GM21447 (cell line): ENCODE results near the gene AUTS2.
A peak's percentile ranks its signal among the peaks of the same experiment; 100 is the strongest.

ENCODE experiments used
- ATAC-seq: cut with Tn5 transposase; IDR thresholded peaks from one replicate; pipeline ENCODE4 v1.9.1; 2021; ENCODE audit not compliant: unreplicated experiment

The AUTS2 gene

DNA sequence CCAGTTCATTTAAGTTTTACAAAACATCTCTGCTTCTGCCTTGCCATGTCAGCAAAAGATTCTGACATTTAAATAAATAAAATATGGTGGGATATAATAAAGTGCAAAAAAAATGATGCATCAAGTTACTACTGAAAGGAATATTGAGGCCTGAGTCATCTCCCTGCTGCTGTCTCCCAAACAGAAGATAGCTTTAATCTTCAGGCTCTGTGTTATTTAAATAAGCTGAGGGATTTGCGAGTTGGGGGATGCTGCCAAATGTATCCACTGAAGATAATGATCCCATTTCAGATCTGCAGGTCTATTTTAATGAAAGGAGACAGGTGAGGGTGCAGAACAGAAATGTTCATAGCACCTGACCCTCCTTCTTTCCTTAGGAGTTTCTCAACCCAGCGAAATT lies 720.8 kb downstream of the AUTS2 start:
- ATAC-seq: no peak

GRCh38 chr7:70321016-70321590 lies 722.8 kb downstream of the AUTS2 start:
- ATAC-seq: no peak

- no peak for ATAC-seq
Measured at GRCh38 chr7:70322856-70323255, 724.6 kb downstream of the AUTS2 start.

DNA sequence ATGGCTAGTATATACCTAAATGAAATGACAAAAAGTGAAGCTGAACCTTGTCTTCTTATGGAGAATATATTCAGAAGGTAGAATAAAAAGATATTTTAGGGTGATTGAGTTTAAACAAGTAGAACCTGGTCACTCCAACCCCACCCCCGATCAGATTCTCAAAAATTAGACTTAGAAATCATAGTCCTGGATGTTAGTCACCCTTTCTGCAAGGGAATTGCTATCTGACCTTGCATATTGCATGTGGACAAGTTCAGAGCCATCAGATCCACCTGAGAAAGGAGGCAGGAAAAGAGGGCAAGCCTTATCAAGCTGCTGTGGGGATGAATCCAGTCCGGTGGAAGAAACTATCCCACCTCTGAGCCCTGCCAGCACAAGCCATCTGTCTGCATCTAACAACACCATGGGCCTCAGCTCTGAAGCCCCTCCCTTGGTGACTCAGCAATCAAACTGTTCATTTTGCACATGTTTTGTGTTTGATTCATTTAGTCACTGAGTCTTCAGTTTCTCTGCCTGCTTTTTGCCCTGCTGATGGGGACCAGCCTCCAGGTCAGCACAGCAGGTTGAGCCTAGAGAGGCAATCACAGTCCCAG lies 727.3 kb downstream of the AUTS2 start:
- no peak for ATAC-seq

- no peak for ATAC-seq
Measured at GRCh38 chr7:70334295-70334694, 736.0 kb downstream of the AUTS2 start.

- no peak for ATAC-seq
Measured at GRCh38 chr7:70334871-70335270, 736.6 kb downstream of the AUTS2 start.

DNA sequence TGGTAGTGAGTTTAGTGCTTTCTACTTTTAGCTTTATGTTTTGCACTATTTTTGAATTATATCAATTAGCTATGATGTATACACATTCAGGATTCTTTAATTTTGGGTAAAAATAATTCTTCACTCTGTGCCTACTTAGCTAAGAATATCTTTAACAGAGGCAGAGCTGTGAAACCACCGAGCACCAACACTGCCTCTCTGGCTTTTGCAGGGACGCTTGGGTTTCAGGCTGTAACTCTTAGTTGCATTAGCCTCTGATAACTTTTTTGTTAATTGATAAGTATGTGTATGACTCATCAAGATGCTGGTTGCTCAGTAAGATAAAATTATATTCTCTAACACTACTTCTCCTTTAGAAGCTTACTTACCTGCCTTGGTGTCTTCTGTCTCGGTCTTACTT lies 738.3 kb downstream of the AUTS2 start:
- no peak for ATAC-seq

- no peak for ATAC-seq
Measured at GRCh38 chr7:70338015-70338414, 739.7 kb downstream of the AUTS2 start.

- ATAC-seq: no peak
Measured at GRCh38 chr7:70340236-70340635, 742.0 kb downstream of the AUTS2 start.

- no peak for ATAC-seq
Measured at GRCh38 chr7:70341446-70341845, 743.2 kb downstream of the AUTS2 start.

GRCh38 chr7:70343519-70343918 lies 745.2 kb downstream of the AUTS2 start:
- ATAC-seq: no peak

DNA sequence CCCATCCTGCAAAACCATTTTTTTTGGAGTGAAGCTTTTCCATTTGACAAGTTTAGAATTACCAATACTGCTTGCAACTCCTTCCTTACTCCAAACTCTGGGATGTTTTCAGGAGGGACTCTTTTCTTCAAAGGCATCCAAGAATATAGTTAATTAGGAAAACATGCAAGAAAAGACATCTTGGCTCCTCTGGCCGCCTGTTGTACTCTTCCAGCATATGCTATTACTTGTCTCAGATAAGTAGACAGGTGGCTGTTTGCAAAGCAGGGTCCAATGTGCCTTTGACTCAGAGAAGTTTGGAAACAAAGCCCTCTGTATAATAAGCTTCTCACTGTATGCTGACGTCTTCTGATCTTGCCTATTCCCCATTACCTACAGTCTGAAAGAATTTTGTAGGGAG lies 746.5 kb downstream of the AUTS2 start:
- no peak for ATAC-seq

- no peak for ATAC-seq
Measured at GRCh38 chr7:70346844-70347462, 748.7 kb downstream of the AUTS2 start.

DNA sequence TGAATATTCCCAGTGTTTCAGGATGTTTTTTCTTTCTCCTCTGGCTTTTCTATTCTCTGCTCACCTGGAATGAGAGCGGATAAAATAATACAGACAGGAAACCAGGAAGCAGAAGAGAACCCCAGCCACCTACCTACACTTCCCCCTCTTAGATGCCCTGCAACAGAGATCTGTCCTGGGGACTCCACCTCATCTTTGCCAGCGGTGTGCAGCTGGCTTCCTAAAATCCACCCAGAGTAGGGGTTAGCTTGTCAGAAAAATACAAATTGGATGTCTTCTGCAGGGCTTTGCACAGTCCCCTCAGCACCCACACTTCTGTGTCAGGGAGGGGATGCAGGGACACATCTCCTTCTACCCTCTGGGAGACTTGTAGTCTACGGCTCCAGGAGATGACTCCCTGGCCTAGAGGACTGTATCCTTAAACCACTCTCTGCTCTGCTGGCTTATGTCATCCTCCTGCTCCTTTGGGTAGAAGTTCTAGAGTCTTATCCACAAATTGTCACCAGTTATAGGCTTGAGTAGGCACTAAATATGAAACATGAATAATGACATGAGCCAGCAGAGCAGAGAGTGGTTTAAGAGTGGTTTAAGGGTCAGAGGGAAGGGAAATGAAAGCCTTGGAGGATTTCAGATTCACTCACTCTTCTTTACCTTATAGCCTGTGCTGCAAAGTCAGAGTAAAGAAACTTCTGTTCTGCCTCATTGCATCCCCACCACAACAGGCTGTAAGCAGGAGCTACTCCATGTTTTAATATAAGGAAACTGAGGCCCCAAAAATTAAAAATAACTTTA lies 749.4 kb downstream of the AUTS2 start:
- ATAC-seq: peak; percentile 72

GRCh38 chr7:70349031-70349430 lies 750.8 kb downstream of the AUTS2 start:
- no peak for ATAC-seq

- ATAC-seq: no peak
Measured at GRCh38 chr7:70349819-70350218, 751.5 kb downstream of the AUTS2 start.

DNA sequence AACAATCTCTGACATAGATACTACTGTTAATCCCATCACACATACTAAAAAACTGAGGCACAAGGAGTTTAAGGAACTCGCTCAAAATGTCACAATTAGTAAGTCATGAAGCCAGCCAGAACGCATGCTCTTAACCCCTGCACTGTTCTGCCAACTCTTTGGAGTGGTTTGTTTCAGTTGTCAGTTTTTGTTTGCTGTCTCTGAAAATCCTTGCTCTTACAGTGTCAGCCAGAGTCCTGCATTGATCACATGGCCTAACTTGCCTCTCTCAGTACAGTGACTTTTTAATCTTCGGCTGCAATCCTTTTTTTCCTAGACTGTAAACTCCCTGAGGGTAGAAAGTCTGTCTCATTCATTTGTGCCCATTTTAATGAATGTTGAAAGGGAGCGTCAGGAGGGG lies 753.8 kb downstream of the AUTS2 start:
- ATAC-seq: no peak

GRCh38 chr7:70352906-70353305 lies 754.6 kb downstream of the AUTS2 start:
- ATAC-seq: no peak

- ATAC-seq: no peak
Measured at GRCh38 chr7:70353330-70353945, 755.2 kb downstream of the AUTS2 start.

GRCh38 chr7:70353946-70354335 lies 755.7 kb downstream of the AUTS2 start:
- ATAC-seq: no peak

DNA sequence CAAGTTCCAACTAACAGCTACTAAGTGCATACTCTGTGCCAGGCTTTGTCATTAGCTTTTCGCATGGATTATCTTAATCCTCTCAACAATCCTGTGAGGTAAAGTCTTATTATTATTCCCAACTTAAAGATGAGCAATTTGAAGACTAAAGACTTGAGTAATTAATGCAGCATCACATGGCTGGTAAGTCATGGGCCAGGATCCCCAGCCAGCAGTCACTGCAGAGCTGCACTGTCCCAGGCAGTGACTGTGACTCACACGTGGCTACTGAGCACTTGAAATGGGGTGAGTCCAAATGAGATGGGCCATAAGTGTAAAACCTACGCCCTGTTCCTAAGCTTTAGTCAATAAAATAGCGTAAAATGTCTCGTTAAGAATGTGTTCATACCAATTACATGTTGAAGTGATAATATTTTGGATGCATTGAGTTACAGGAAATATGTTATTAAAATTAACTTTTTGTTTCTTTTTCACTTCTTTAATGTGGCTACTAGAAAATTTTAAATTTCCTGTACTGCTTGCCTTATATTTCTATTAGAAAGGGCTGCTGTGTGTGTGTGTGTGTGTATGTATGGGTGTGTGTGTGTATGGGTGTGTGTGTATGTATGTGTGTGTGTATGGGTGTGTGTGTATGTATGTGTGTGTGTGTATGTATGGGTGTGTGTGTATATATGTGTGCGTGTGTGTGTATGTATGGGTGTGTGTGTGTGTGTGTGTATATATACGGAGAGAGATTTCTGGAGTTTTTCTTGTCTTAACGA lies 756.3 kb downstream of the AUTS2 start:
- no peak for ATAC-seq
